GM12891 (cell line): Measurements from ENCODE around the gene BICD2. TPM values are rescaled to one million over a fixed set of nuclear protein-coding genes. Genes with fewer than 3 reads are reported as not detected.
A peak's percentile ranks its signal among the peaks of the same experiment; 100 is the strongest.
"Not testable (repeated sequence)": the region's sequence is repeated elsewhere in the genome, so short reads cannot be mapped to it uniquely, and the experiment has no call there.

Source experiments
- DNase-seq: peaks from one replicate; pipeline ENCODE4 v3.0.0; 2011; ENCODE audit warnings: low spot score; ENCODE audit not compliant: insufficient read length
- FAIRE-seq: peaks from 2 replicates; lab custom pipeline; 2011; peaks lifted over from hg19 to GRCh38; lab: Jason Lieb, UNC
- PAX5 ChIP-seq: IDR thresholded peaks from 2 replicates; pipeline ENCODE4 v1.6.1; 2011; ENCODE audit warnings: low read length, moderate library complexity, mild to moderate bottlenecking; ENCODE audit not compliant: insufficient read depth, severe bottlenecking
- POLR2A ChIP-seq: IDR thresholded peaks from 2 replicates; pipeline ENCODE4 v1.6.1; 2011; ENCODE audit warnings: low read depth, low read length, control low read depth
- POLR2AphosphoS5 ChIP-seq: IDR thresholded peaks from 2 replicates; pipeline ENCODE4 v1.6.1; 2011; ENCODE audit warnings: low read depth, low read length, control low read depth
- POU2F2 ChIP-seq: IDR thresholded peaks from 2 replicates; pipeline ENCODE4 v1.6.1; 2011; ENCODE audit warnings: low read depth, mild to moderate bottlenecking, control low read depth, low read length, moderate library complexity
- SPI1 ChIP-seq: IDR thresholded peaks from 2 replicates; pipeline ENCODE4 v1.6.1; 2011; ENCODE audit warnings: low read depth, low read length, control low read depth
- TAF1 ChIP-seq: IDR thresholded peaks from 2 replicates; pipeline ENCODE4 v1.6.1; 2011; ENCODE audit warnings: low read depth, low read length, control low read depth
- polyA plus RNA-seq: library from polyadenylated mRNA; unstranded; fragments of >200 nt; gene quantifications from one replicate; pipeline ENCODE4 v1.2.1, GENCODE V29; 2012; ENCODE audit warnings: low read depth, missing spikeins, inconsistent platforms; ENCODE audit not compliant: missing spikeins

The BICD2 gene
- polyA plus RNA-seq: 7.6 TPM

GRCh38 chr9:92764381-92764987 is at the start of gene BICD2:
Gene BICD2, minus strand, starts transcription at chr9:92764833. Its CDS starts 89 bp downstream, at chr9:92764744.
- DNase-seq (peak; percentile 98), FAIRE-seq (no peak)
- TF ChIP-seq SPI1 (no peak), POLR2A (no peak), POLR2AphosphoS5 (no peak), POU2F2 (no peak), TAF1 (no peak), PAX5 (no peak)

GRCh38 chr9:92809629-92810326 is 45.1 kb upstream of the BICD2 start:
- FAIRE-seq, DNase-seq: not testable (repeated sequence)

GRCh38 chr9:92808726-92809451 is 44.3 kb upstream of the BICD2 start:
- DNase-seq (peak; percentile 65), FAIRE-seq (peak; percentile 82)
- TF ChIP-seq SPI1 (no peak), PAX5 (no peak), POLR2AphosphoS5 (no peak), POLR2A (no peak), POU2F2 (no peak), TAF1 (no peak)

- no peak for TF ChIP-seq TAF1
- TF ChIP-seq POLR2A: no peak
- TF ChIP-seq PAX5: no peak
- no peak for TF ChIP-seq POU2F2
- no peak for TF ChIP-seq SPI1
- no peak for TF ChIP-seq POLR2AphosphoS5
- FAIRE-seq (no peak), DNase-seq (no peak)
Measured at GRCh38 chr9:92807757-92808725, 43.4 kb upstream of the BICD2 start.

- no peak for TF ChIP-seq PAX5
- no peak for TF ChIP-seq SPI1
- TF ChIP-seq TAF1: no peak
- TF ChIP-seq POLR2A: no peak
- no peak for TF ChIP-seq POLR2AphosphoS5
- no peak for TF ChIP-seq POU2F2
- DNase-seq (no peak), FAIRE-seq (no peak)
Measured at GRCh38 chr9:92807031-92807756, 42.6 kb upstream of the BICD2 start.

GRCh38 chr9:92804727-92805126 is 40.1 kb upstream of the BICD2 start:
- FAIRE-seq: no peak
- no peak for DNase-seq
- no peak for TF ChIP-seq TAF1
- no peak for TF ChIP-seq PAX5
- no peak for TF ChIP-seq POLR2A
- TF ChIP-seq SPI1: no peak

- DNase-seq: no peak
- no peak for TF ChIP-seq PAX5
- no peak for TF ChIP-seq POU2F2
- TF ChIP-seq TAF1: no peak
- no peak for TF ChIP-seq POLR2AphosphoS5
- no peak for TF ChIP-seq POLR2A
- TF ChIP-seq SPI1: no peak
- no peak for FAIRE-seq
Measured at GRCh38 chr9:92798358-92798757, 33.7 kb upstream of the BICD2 start.

GRCh38 chr9:92796337-92796804 is 31.7 kb upstream of the BICD2 start:
- DNase-seq: not testable (repeated sequence)

GRCh38 chr9:92795598-92796336 is 31.1 kb upstream of the BICD2 start:
- TF ChIP-seq POU2F2 (no peak), TAF1 (no peak), POLR2AphosphoS5 (no peak), SPI1 (no peak), POLR2A (no peak), PAX5 (no peak)
- DNase-seq (no peak), FAIRE-seq (no peak)

More at GRCh38 chr9:92796337-92796804, 31.7 kb upstream of the BICD2 start:
- FAIRE-seq: not testable (repeated sequence)
